ENCODE measurements around the gene FAM114A1. TPM values are rescaled to one million over a fixed set of nuclear protein-coding genes. Genes with fewer than 3 reads are reported as not detected.

Gene FAM114A1
- total RNA-seq, 4 donors from 2014 or later: 36.9 to 85.9 (median 44.5) TPM

DNA sequence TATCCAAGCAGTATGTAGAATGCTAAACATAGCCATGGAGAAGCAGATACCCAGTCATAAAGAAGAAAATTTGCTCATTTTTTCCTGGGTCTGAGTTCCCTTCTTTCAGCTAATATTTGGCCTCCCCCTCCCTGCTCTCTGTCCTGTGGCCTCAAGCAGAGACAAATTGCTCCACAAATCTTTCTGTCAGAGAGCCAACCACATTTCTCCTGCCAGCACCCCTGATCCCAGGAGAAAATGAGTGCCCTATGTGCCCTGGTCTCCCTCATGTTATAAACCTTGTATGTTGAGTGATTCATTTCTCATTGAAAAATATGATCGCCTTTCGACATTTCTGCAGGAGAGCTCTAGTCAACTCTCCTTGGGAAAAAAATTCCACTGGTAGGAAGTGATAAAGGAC lies 82.6 kb downstream of the FAM114A1 start:
- 90% methylated on average over 2 of the region's 2 CpGs for WGBS
- Histone ChIP-seq H3K4me3 (no peak overlapping the region), H3K36me3 (peaks cover 3% of the 10 kb centered on the region), H3K4me1 (peaks cover 3% of the 10 kb centered on the region), H3K27me3 (no peaks in the 10 kb centered on the region), H3K27ac (no peak overlapping the region), H3K9me3 (no peaks in the 10 kb centered on the region)
- TF ChIP-seq, protein P1, sequence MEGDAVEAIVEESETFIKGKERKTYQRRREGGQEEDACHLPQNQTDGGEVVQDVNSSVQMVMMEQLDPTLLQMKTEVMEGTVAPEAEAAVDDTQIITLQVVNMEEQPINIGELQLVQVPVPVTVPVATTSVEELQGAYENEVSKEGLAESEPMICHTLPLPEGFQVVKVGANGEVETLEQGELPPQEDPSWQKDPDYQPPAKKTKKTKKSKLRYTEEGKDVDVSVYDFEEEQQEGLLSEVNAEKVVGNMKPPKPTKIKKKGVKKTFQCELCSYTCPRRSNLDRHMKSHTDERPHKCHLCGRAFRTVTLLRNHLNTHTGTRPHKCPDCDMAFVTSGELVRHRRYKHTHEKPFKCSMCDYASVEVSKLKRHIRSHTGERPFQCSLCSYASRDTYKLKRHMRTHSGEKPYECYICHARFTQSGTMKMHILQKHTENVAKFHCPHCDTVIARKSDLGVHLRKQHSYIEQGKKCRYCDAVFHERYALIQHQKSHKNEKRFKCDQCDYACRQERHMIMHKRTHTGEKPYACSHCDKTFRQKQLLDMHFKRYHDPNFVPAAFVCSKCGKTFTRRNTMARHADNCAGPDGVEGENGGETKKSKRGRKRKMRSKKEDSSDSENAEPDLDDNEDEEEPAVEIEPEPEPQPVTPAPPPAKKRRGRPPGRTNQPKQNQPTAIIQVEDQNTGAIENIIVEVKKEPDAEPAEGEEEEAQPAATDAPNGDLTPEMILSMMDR (IDR thresholded peaks at IDR 0.05): no peak
- TF ChIP-seq POLR2A (IDR thresholded peaks at IDR 0.05) (no peak), POLR2AphosphoS5 (IDR thresholded peaks at IDR 0.05) (no peak), EP300 (IDR thresholded peaks at IDR 0.05) (no peak)
- DNase-seq (ENCODE audit: low spot score in 2 of 2): no peak

DNA sequence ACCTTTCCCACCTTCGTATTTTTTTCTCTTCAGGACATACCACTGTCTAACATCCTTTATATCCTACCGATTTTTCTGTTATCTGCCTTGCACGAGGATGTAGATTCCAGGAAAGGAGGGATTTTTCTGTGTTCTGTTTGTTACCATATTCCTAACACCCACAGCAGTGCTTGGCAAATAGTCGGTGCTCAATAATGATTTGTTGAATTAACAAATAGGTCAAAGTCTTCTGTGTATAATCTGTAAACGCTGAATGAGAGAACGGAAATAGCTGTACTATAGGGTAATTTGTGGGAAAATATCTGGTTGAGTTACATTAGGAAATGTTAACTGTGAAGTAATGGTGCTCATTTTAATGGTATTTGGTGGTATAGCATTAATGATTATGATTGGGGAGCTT lies 83.1 kb downstream of the FAM114A1 start:
- no peaks in the 10 kb centered on the region for H3K9me3 ChIP-seq
- TF ChIP-seq POLR2A (IDR thresholded peaks at IDR 0.05) (no peak), EP300 (IDR thresholded peaks at IDR 0.05) (no peak), POLR2AphosphoS5 (IDR thresholded peaks at IDR 0.05) (no peak)
- TF ChIP-seq, protein P1 (IDR thresholded peaks at IDR 0.05): no peak
- H3K27me3 ChIP-seq: no peaks in the 10 kb centered on the region
- DNase-seq (ENCODE audit: low spot score in 2 of 2): no peak
- H3K4me3 ChIP-seq: no peak overlapping the region
- no peaks in the 10 kb centered on the region for H3K36me3 ChIP-seq
- WGBS: 74% methylated on average over 6 of the region's 6 CpGs
- peaks cover 3% of the 10 kb centered on the region for H3K4me1 ChIP-seq
- H3K27ac ChIP-seq: no peak overlapping the region

DNA sequence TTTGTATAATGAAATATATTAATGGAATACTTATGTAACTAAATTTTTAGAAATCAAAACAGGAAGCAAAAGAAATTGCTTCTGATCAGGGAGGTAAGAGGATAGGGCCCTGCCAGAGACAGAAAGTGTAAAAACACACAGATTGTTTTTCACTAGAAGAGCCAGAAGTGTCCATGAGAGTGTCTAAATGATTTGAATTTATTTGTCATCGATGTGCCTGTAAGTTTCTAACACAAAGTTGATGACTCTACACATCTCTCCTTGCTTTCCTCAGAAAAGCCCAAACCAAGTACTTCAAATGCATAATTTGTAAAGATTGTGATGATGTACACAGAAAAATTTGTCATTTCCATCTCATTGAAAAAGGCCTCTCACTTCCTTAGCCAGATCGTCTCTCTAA lies 84.0 kb downstream of the FAM114A1 start:
- Histone ChIP-seq H3K27ac (no peak overlapping the region), H3K27me3 (no peaks in the 10 kb centered on the region), H3K4me1 (peaks cover 3% of the 10 kb centered on the region), H3K4me3 (no peak overlapping the region), H3K9me3 (no peaks in the 10 kb centered on the region), H3K36me3 (no peaks in the 10 kb centered on the region)
- no peak for TF ChIP-seq POLR2A (IDR thresholded peaks at IDR 0.05)
- WGBS: 62% methylated on average over 2 of the region's 2 CpGs
- DNase-seq (ENCODE audit: low spot score in 2 of 2): no peak

DNA sequence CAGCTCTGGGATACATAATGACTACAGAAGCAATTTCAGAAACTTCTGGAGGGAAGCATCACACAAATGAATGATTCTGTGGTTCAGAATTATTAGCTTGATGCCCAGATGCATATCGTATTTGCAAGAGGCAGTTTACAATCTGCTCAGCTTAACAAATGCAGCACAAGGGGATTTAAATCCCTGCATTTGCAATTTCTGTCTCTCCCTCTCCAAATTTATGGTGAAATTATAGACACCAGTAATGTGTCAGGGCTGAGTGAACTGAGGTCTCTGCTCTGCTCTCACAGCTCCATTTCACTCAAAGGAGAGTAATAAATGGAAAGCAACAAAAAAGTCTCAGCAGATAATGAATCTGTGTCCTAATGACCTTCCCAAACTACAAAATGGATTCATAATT lies 84.4 kb downstream of the FAM114A1 start:
- Histone ChIP-seq H3K9me3 (no peaks in the 10 kb centered on the region), H3K27me3 (no peaks in the 10 kb centered on the region), H3K4me3 (no peak overlapping the region), H3K36me3 (no peaks in the 10 kb centered on the region), H3K27ac (no peak overlapping the region), H3K4me1 (peaks cover 3% of the 10 kb centered on the region)
- DNase-seq (ENCODE audit: low spot score in 2 of 2): no peak
- WGBS: 60% methylated on average over 1 of the region's 1 CpG
- TF ChIP-seq, protein P1 (IDR thresholded peaks at IDR 0.05): no peak
- TF ChIP-seq POLR2AphosphoS5 (IDR thresholded peaks at IDR 0.05): no peak
- no peak for TF ChIP-seq EP300 (IDR thresholded peaks at IDR 0.05)
- TF ChIP-seq POLR2A (IDR thresholded peaks at IDR 0.05): no peak

DNA sequence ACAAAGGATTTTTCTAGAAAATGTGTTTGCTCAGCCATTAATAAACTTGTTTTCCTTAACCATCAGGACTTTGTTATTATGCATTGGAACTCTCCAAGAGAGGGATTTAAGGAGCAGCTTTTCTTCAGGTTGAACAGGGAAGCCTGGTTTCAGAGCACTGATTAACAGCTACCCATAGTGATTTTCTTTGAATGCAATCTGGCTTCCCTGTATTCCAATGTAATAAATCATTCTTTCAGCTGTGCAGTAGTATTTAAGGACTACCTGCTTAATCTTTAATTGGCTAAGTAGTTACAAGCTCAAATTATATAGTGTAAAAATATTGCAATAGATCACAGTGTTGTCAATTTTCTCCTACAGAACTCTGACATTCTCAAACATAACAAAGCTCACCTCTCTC lies 87.1 kb downstream of the FAM114A1 start:
- Histone ChIP-seq H3K9me3 (no peaks in the 10 kb centered on the region), H3K36me3 (no peaks in the 10 kb centered on the region), H3K27ac (no peak overlapping the region), H3K4me1 (no peaks in the 10 kb centered on the region), H3K27me3 (no peaks in the 10 kb centered on the region), H3K4me3 (no peak overlapping the region)
- TF ChIP-seq, protein P1 (IDR thresholded peaks at IDR 0.05): no peak
- TF ChIP-seq EP300 (IDR thresholded peaks at IDR 0.05) (no peak), POLR2AphosphoS5 (IDR thresholded peaks at IDR 0.05) (no peak), POLR2A (IDR thresholded peaks at IDR 0.05) (no peak)
- no peak for DNase-seq (ENCODE audit: low spot score in 2 of 2)

DNA sequence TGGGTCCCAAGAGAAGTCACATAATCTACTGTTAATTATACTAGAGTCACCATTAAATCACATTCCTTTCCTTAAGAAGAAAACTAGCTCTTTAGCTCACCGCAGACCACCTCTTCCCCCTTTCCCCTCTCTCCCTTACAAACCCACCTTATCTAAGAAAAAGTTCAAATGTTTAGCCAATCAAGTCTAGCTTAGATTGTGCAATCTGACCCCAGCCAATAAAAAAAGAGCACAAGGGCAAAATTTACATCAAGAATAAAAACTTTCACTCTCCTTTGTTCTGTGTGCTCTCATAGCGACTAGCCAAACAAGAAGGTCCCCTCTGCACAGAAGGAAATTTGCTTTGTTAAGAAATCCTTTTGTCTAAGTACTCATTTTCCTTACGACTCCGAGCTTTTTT lies 88.4 kb downstream of the FAM114A1 start:
- Histone ChIP-seq H3K4me1 (no peaks in the 10 kb centered on the region), H3K9me3 (no peaks in the 10 kb centered on the region), H3K27ac (no peak overlapping the region), H3K27me3 (no peaks in the 10 kb centered on the region), H3K36me3 (no peaks in the 10 kb centered on the region), H3K4me3 (no peak overlapping the region)
- no peak for DNase-seq (ENCODE audit: low spot score in 2 of 2)
- TF ChIP-seq POLR2A (IDR thresholded peaks at IDR 0.05): no peak
- no peak for TF ChIP-seq POLR2AphosphoS5 (IDR thresholded peaks at IDR 0.05)
- TF ChIP-seq EP300 (IDR thresholded peaks at IDR 0.05): no peak
- TF ChIP-seq, protein P1 (IDR thresholded peaks at IDR 0.05): no peak
- 96% methylated on average over 4 of the region's 4 CpGs for WGBS
